HEK293T (cell line): ENCODE data around the gene MRAP2.
"Not testable (repeated sequence)": the region's sequence is repeated elsewhere in the genome, so short reads cannot be mapped to it uniquely, and the experiment has no call there.

Experiments
- CTCF ChIA-PET: fragments of 350-600 bp; formaldehyde crosslinking; extraction: SDS; loops from one replicate; lab custom pipeline; 2021; ENCODE audit warnings: antibody characterized with exemption, inconsistent platforms; lab: Yijun Ruan, JAX
- POLR2A ChIA-PET: fragments of 350-600 bp; formaldehyde crosslinking; extraction: SDS; loops from one replicate; lab custom pipeline; 2020; ENCODE audit warnings: antibody characterized with exemption, inconsistent platforms; lab: Yijun Ruan, JAX
- DNase-seq: peaks from one replicate; pipeline ENCODE4 v3.0.0; 2012; ENCODE audit warnings: mixed read lengths; ENCODE audit errors: extremely low spot score
- ARNT ChIP-seq: fragments of 450-650 bp; IDR thresholded peaks from 2 replicates; pipeline ENCODE4 v1.6.1; 2017; ENCODE audit warnings: mild to moderate bottlenecking
- BHLHE40 ChIP-seq: fragments of 450-650 bp; IDR thresholded peaks from 2 replicates; pipeline ENCODE4 v1.6.1; 2016; ENCODE audit warnings: mild to moderate bottlenecking, moderate library complexity, borderline replicate concordance
- CTBP1 ChIP-seq: fragments of 450-650 bp; IDR thresholded peaks from 2 replicates; pipeline ENCODE4 v1.6.1; 2016; ENCODE audit warnings: borderline replicate concordance
- ELF4 ChIP-seq: fragments of 450-650 bp; IDR thresholded peaks from 2 replicates; pipeline ENCODE4 v1.6.1; 2017; ENCODE audit warnings: antibody characterized with exemption
- FOXA1 ChIP-seq: fragments of 450-650 bp; IDR thresholded peaks from 2 replicates; pipeline ENCODE4 v1.6.1; 2016; ENCODE audit warnings: mild to moderate bottlenecking
- FOXK2 ChIP-seq: fragments of 450-650 bp; IDR thresholded peaks from 2 replicates; pipeline ENCODE4 v1.6.1; 2016; ENCODE audit warnings: mild to moderate bottlenecking
- FOXM1 ChIP-seq: fragments of 450-650 bp; IDR thresholded peaks from 2 replicates; pipeline ENCODE4 v1.6.1; 2017; ENCODE audit warnings: mild to moderate bottlenecking, borderline replicate concordance
- HDGF ChIP-seq: fragments of 450-650 bp; IDR thresholded peaks from 2 replicates; pipeline ENCODE4 v1.6.1; 2017; ENCODE audit warnings: antibody characterized with exemption, borderline replicate concordance
- L3MBTL2 ChIP-seq: fragments of 450-650 bp; conservative IDR thresholded peaks from 2 replicates; pipeline ENCODE4 v1.6.1; 2016; ENCODE audit warnings: mild to moderate bottlenecking
- LEF1 ChIP-seq: fragments of 450-650 bp; IDR thresholded peaks from 2 replicates; pipeline ENCODE4 v1.6.1; 2017; ENCODE audit warnings: mild to moderate bottlenecking, borderline replicate concordance
- NFRKB ChIP-seq: fragments of 450-650 bp; IDR thresholded peaks from 2 replicates; pipeline ENCODE4 v1.6.1; 2016; ENCODE audit warnings: mild to moderate bottlenecking, moderate library complexity
- SP1 ChIP-seq: fragments of 450-650 bp; IDR thresholded peaks from 2 replicates; pipeline ENCODE4 v1.6.1; 2017
- SUZ12 ChIP-seq: fragments of 450-650 bp; IDR thresholded peaks from 2 replicates; pipeline ENCODE4 v1.6.1; 2016; ENCODE audit warnings: mild to moderate bottlenecking
- TARDBP ChIP-seq: fragments of 450-650 bp; IDR thresholded peaks from 2 replicates; pipeline ENCODE4 v1.6.1; 2016
- ZNF384 ChIP-seq: fragments of 450-650 bp; IDR thresholded peaks from 2 replicates; pipeline ENCODE4 v1.6.1; 2016
- TF ChIP-seq, protein P1 (sequence below): fragments of 450-650 bp; IDR thresholded peaks from 2 replicates; pipeline ENCODE4 v1.6.1; 2016

Gene MRAP2

GRCh38 chr6:84078335-84078734, 44.8 kb downstream of the MRAP2 start:
- TF ChIP-seq, protein P1, sequence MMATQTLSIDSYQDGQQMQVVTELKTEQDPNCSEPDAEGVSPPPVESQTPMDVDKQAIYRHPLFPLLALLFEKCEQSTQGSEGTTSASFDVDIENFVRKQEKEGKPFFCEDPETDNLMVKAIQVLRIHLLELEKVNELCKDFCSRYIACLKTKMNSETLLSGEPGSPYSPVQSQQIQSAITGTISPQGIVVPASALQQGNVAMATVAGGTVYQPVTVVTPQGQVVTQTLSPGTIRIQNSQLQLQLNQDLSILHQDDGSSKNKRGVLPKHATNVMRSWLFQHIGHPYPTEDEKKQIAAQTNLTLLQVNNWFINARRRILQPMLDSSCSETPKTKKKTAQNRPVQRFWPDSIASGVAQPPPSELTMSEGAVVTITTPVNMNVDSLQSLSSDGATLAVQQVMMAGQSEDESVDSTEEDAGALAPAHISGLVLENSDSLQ, result peak; percentile 61
- TF ChIP-seq SP1, result no peak
- no peak for TF ChIP-seq SUZ12
- DNase-seq, result no peak
- POLR2A ChIA-PET, result interaction anchor here (0.5 kb wide), 1 partner anchor 79 kb away, joined by 4 read pairs; no protein-coding TSS in a partner anchor
- CTCF ChIA-PET, result no interaction called here

- no peak for DNase-seq
- CTCF ChIA-PET, result no interaction called here
- POLR2A ChIA-PET, result no interaction called here
- TF ChIP-seq HDGF (no peak), FOXM1 (no peak), ARNT (no peak), TARDBP (no peak), ELF4 (no peak), CTBP1 (no peak), LEF1 (no peak), NFRKB (no peak), FOXK2 (no peak), ZNF384 (no peak), BHLHE40 (no peak), FOXA1 (no peak), SUZ12 (no peak), SP1 (no peak)
- TF ChIP-seq, protein P1, result no peak
Observed at GRCh38 chr6:84081222-84081621, 47.6 kb downstream of the MRAP2 start.

DNA sequence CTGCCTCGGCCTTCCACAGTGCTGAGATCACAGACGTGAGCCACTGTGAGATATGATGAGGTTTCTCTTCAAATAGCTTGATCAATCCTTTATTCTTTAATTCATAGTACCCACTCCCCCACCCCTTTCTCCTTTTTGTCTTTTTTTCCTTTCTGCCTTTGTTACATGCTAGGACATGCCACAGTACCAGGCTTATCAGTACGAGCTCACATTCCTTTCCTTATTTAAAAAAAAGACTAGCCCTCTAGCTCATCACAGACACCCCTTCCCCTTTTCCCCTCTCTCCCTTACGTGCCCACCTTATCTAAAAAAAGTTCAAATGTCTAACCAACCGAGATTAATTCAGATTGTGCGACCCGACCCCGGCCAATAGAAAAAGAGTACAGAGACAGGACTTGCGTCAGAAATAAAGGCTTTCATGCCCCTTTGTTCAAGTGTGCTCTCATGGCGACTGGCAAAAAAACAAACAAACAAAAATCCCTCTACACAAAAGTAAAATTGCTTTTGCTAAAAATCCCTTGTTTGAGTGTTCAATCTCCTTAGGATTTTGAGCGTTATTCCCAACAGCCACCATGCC, 49.2 kb downstream of the MRAP2 start:
- TF ChIP-seq ELF4 (no peak), ZNF384 (no peak), L3MBTL2 (no peak)
- CTCF ChIA-PET, result no interaction called here
- POLR2A ChIA-PET, result no interaction called here
- no peak for DNase-seq

DNA sequence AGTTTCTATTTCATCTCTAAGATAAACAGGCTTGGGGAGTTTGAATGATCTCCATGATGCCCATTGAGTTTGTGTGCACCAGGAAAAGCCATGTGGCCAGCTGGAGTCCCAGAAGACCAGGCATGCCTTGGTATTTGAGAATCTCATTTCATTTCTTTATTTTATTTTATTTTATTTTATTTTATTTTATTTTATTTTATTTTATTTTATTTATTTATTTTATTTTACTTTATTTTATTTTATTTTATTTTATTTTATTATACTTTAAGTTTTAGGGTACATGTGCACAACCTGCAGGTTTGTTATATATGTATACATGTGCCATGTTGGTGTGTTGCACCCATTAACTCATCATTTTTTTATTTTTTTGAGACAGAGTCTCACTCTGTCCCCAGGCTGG, 51.1 kb downstream of the MRAP2 start:
- CTCF ChIA-PET, DNase-seq, POLR2A ChIA-PET: not testable (repeated sequence)

- ChIA-PET POLR2A (no interaction called here), CTCF (interaction anchor here (1.2 kb wide), 1 partner anchor 1117 kb away, joined by 3 read pairs; no protein-coding TSS in a partner anchor)
- TF ChIP-seq L3MBTL2, result no peak
- DNase-seq, result no peak
Observed at GRCh38 chr6:84086056-84086455, 52.5 kb downstream of the MRAP2 start.

- no peak for TF ChIP-seq FOXK2
- no peak for TF ChIP-seq LEF1
- TF ChIP-seq TARDBP, result no peak
- TF ChIP-seq ARNT, result no peak
- TF ChIP-seq ELF4, result no peak
- TF ChIP-seq, protein P1, result no peak
- TF ChIP-seq FOXA1, result no peak
- no peak for TF ChIP-seq BHLHE40
- CTCF ChIA-PET, result interaction anchor here (1.2 kb wide), 1 partner anchor 1116 kb away, joined by 3 read pairs; no protein-coding TSS in a partner anchor
- DNase-seq, result no peak
- POLR2A ChIA-PET, result no interaction called here
Observed at GRCh38 chr6:84086545-84087429, 53.2 kb downstream of the MRAP2 start.

GRCh38 chr6:84089081-84089480, 55.5 kb downstream of the MRAP2 start:
- TF ChIP-seq SUZ12 (no peak), FOXM1 (no peak), CTBP1 (no peak), BHLHE40 (no peak), FOXK2 (no peak), ZNF384 (no peak), NFRKB (no peak), SP1 (no peak), HDGF (no peak), LEF1 (no peak), FOXA1 (no peak), ELF4 (no peak), TARDBP (no peak), L3MBTL2 (no peak), ARNT (no peak)
- TF ChIP-seq, protein P1, result no peak
- CTCF ChIA-PET, result no interaction called here
- POLR2A ChIA-PET, result no interaction called here
- no peak for DNase-seq
